ENCODE results near the gene DPCD. TPM values are rescaled to one million over a fixed set of nuclear protein-coding genes. Genes with fewer than 3 reads are reported as not detected.

The DPCD gene
- total RNA-seq (ENCODE audit: low replicate concordance): 46.3 and 76.9 TPM in 2 replicates

DNA sequence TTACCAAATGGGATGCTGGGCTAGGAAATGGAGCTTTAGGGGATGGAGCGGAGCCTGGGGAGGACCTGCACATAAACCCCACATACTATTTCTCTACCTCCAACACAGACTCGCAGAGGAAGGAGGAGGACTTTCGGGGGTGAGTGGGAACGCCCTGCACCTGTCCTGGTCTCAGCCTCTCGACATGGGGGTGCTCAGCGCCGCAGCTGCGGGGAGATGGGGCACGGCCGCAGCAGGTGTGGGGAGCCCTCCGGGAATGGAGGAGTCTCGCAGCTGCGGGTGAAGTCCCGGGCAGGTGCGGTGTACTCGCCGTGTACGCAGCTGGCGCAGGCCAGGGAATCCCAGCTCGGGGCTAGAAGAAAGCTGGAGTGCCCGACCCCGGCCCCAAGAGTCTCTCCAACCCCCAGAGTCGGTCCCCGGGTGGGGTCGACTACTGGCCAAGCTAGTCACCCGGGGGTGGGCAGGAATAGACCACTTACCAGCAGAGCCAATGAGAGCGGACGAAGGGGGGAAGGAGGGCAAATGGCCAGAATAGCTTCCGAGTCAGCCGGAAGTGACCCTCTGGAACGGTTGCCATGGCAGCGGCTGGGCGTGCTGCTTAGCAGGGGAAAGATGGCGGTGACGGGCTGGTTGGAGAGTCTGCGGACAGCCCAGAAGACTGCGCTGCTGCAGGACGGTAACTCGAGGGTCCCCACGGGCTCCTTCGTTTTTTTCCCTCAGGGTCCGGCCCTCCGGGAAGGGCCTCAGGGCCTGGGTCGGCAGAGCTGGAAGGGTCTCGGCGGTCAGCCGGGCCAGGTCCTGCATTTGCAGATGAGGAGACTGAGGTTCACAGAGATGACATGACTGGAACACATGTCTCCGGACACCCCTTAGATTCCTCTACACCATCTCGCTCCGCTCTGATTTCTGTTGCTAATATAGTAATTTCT, at the start of gene DPCD, which contains the start of gene POLL:
Gene DPCD, plus strand, starts transcription at position 597 of the 929 bp plus-strand sequence. Its CDS starts 16 bp downstream, at position 613.
Gene POLL, minus strand, starts transcription at position 533 of the 929 bp plus-strand sequence. CDS start 897 bp downstream, outside the sequence.
- TF ChIP-seq, protein P1, sequence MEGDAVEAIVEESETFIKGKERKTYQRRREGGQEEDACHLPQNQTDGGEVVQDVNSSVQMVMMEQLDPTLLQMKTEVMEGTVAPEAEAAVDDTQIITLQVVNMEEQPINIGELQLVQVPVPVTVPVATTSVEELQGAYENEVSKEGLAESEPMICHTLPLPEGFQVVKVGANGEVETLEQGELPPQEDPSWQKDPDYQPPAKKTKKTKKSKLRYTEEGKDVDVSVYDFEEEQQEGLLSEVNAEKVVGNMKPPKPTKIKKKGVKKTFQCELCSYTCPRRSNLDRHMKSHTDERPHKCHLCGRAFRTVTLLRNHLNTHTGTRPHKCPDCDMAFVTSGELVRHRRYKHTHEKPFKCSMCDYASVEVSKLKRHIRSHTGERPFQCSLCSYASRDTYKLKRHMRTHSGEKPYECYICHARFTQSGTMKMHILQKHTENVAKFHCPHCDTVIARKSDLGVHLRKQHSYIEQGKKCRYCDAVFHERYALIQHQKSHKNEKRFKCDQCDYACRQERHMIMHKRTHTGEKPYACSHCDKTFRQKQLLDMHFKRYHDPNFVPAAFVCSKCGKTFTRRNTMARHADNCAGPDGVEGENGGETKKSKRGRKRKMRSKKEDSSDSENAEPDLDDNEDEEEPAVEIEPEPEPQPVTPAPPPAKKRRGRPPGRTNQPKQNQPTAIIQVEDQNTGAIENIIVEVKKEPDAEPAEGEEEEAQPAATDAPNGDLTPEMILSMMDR (IDR thresholded peaks at IDR 0.05; ENCODE audit: insufficient read depth, low read length): no peak
- H3K4me3 ChIP-seq (ENCODE audit: low read depth, low read length): peak within 1 kb of the TSS; percentile 98
- peak; percentile 94 for DNase-seq (ENCODE audit: low read depth)

DNA sequence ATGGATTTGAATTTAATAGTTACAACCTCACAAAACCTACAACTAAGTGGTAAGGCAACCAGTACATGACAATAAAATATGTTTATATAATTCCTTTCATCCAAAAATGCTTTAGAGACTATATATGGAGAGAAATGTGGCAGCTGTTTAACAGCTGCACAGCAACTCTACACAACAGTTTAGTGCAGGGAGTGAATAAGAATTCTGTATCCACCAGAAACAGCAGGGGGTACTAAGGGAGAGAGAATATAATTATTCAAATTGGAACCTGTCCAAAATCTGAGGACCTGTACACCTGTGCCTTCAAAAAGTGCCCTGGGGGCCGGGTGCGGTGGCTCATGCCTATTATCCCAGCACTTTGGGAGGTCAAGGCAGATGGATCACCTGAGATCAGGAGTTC, 49.7 kb upstream of the DPCD start:
- TF ChIP-seq, protein P1 (IDR thresholded peaks at IDR 0.05; ENCODE audit: insufficient read depth, low read length): no peak
- no peak for DNase-seq (ENCODE audit: low read depth)
- no peak overlapping the region for H3K4me3 ChIP-seq (ENCODE audit: low read depth, low read length)

DNA sequence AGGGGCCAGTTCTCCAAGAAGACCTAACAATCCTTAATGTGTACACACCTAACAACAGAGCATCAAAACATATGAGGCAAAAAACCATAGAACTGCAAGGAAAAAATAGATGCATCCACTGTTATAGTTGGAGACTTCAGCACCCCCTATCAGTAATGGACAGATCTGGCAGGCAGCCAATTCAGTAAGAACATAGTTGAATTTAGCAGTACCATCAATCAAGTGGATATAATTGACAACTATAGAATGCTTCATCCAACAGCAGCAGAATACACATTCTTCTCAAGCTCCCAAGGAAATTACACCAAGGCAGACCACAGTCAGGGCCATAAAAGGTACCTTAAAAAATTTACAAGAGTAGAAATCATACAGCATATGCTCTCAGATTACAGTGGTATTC, 42.2 kb upstream of the DPCD start:
- TF ChIP-seq, protein P1 (IDR thresholded peaks at IDR 0.05; ENCODE audit: insufficient read depth, low read length): no peak
- H3K4me3 ChIP-seq (ENCODE audit: low read depth, low read length): no peak overlapping the region
- DNase-seq (ENCODE audit: low read depth): no peak

DNA sequence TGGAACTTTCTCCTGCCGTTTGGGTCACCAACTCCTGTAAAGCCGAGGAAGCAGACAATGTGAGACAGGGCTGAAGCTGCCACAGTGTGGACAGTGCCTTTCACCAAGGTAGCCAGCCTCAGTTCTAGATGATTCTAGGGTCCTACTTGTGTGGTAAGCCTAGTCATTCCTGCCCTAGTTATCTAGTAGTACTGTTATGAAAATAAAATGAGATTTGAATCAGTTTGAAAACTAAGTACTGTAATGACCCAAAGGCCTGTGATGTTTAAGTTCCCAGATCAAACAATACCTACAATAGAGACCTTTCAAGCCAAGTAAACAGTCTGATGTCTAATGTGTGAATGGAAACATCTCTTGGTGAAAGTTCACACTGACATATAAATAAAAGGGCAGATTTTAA, 37.2 kb upstream of the DPCD start:
- H3K4me3 ChIP-seq (ENCODE audit: low read depth, low read length): no peak overlapping the region
- no peak for DNase-seq (ENCODE audit: low read depth)
- TF ChIP-seq, protein P1 (IDR thresholded peaks at IDR 0.05; ENCODE audit: insufficient read depth, low read length): no peak

DNA sequence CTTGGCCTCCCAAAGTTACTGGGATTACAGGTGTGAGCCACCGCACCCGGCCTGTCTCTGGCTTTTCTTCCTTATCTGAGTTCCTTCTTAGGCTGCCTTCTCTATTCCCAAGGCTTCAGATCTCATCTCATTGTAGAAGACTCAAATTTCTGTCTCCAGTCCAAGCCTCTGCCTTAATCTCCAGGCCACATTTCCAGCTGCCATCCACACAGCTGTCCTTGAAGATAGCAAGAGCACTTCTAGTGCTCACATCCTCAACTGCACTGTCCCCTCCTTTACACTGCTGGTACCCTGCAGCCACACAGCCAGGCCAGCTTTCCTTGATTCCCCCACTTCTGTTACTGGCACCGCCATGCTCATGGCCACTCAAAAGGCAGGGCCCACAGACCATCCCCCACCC, 35.7 kb upstream of the DPCD start:
- TF ChIP-seq, protein P1 (IDR thresholded peaks at IDR 0.05; ENCODE audit: insufficient read depth, low read length): no peak
- DNase-seq (ENCODE audit: low read depth): no peak
- H3K4me3 ChIP-seq (ENCODE audit: low read depth, low read length): no peak overlapping the region

DNA sequence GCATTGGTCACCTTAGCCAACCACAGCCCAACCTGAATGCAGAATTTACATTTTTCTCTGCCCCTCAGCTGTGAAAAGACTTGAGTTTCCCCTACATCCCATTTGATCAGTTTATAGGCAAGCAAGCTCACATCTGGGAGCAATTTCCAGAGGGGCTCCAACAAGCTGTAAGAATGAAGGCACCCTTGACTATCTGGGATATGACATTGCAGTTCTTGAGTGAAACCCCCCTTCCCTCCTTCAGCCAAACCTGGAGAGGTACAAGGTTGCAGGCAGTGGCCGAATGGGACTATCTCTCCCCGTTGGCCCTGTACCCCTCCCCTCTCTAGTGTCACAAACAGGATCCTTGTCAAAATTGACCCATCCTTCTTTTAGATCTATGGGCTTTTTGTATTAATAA, 30.6 kb upstream of the DPCD start:
- TF ChIP-seq, protein P1 (IDR thresholded peaks at IDR 0.05; ENCODE audit: insufficient read depth, low read length): no peak
- no peak for DNase-seq (ENCODE audit: low read depth)

More for the DNA sequence above, 30.6 kb upstream of the DPCD start:
- H3K4me3 ChIP-seq (ENCODE audit: low read depth, low read length): no peak overlapping the region
